Thoracic aorta (tissue), 2 donors: ENCODE results near the gene CLDN9. TPM values are rescaled to one million over a fixed set of nuclear protein-coding genes. Genes with fewer than 3 reads are reported as not detected.
A peak's percentile ranks its signal among the peaks of the same experiment; 100 is the strongest.

ENCODE experiments used
- ATAC-seq: fragments of 150-250 bp; one replicate; pipeline ENCODE4 v1.8.0; 2017; ENCODE audit warnings: low read depth; ENCODE audit not compliant: insufficient number of reproducible peaks, low FRiP score
- DNase-seq: peaks from one replicate; pipeline ENCODE4 v3.0.0-alpha.2; 2020; ENCODE audit warnings: low spot score
- H3K27ac ChIP-seq, 2 donors: fragments of 200-600 bp; sonication (generic); 1 replicate in 1 of 2; 2 replicates in 1 of 2; pipeline ENCODE4 v1.5.1; 2016; ENCODE audit warnings: mild to moderate bottlenecking in 2 of 2, moderate library complexity in 2 of 2
- H3K27me3 ChIP-seq: fragments of 200-600 bp; sonication (generic); replicated peaks from 2 replicates; pipeline ENCODE4 v1.6.0; 2016; ENCODE audit warnings: mild to moderate bottlenecking; ENCODE audit not compliant: insufficient read depth
- H3K36me3 ChIP-seq: fragments of 200-600 bp; sonication (generic); one replicate; pipeline ENCODE4 v1.5.1; 2016
- H3K4me1 ChIP-seq, 2 donors: fragments of 200-600 bp; sonication (generic); 1 replicate in 1 of 2; 2 replicates in 1 of 2; pipeline versions ENCODE4 v1.5.1 to v1.6.0; 2016; ENCODE audit warnings: low read depth in 2 of 2, mild to moderate bottlenecking in 1 of 2; ENCODE audit not compliant: control insufficient read depth in 1 of 2
- H3K4me3 ChIP-seq: fragments of 200-600 bp; sonication (generic); 2 replicates; pipeline ENCODE4 v1.5.1; 2016; ENCODE audit warnings: mild to moderate bottlenecking
- H3K9me3 ChIP-seq: fragments of 200-600 bp; sonication (generic); 2 replicates; pipeline ENCODE4 v1.5.1; 2016
- CTCF ChIP-seq: fragments of 200-600 bp; sonication (generic); IDR thresholded peaks from one replicate; pipeline ENCODE4 v1.5.1; 2019; ENCODE audit warnings: antibody characterized with exemption
- total RNA-seq, 2 donors: library from RNA; depleted of rRNA; stranded (reverse); fragments of >200 nt; gene quantifications; one replicate each; pipeline versions ENCODE4 v1.1.0 to v1.2.3, GENCODE V29; 2016

CLDN9 gene
- total RNA-seq, 2 donors from 2014 or later = 1.5 TPM; not detected in 1

- TF ChIP-seq CTCF = no peak
- Histone ChIP-seq H3K4me1 (peaks cover 0 to 3% of the 10 kb centered on the region in 2 donors), H3K27ac (no peak overlapping the region), H3K9me3 (no peaks in the 10 kb centered on the region), H3K36me3 (no peaks in the 10 kb centered on the region), H3K4me3 (no peak overlapping the region), H3K27me3 (no peaks in the 10 kb centered on the region)
- ATAC-seq (no peak), DNase-seq (no peak)
These were observed 2.2 kb downstream of the CLDN9 start for GRCh38 chr16:3014971-3015370.

DNA sequence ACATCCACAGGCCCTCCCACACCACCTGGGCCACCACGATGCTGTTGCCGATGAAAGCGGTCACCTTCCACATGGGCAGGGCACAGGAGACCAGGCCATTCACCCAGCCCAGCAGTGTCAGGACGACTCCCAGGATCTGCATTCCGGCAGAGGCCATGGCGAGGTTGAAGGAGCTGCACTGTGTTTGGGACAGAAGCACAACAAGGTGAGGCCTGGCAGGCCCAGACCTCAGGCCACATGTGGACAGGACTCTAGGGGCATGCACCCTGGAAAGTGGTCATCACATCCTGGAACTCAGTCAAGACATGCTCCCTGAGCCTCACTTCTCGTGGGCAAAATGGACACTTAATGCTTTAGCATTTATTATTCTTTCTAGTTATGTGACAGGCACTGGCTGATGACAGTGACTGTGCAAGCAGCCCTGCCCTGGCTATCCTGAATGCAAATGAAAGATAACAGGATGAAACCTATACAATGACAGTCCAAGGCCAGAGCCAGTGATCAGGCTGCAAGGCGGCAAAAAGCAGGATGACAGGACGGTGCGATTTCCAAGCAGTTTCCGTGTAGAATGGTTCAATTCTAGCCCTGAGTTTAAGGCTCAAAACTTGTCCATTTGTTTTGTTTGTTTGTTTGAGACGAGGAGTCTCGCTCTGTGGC is 3.3 kb downstream of the CLDN9 start:
- DNase-seq (no peak), ATAC-seq (no peak)
- Histone ChIP-seq H3K4me3 (no peak overlapping the region), H3K27ac (no peak overlapping the region), H3K36me3 (no peaks in the 10 kb centered on the region), H3K4me1 (peaks cover 0 to 3% of the 10 kb centered on the region in 2 donors), H3K27me3 (no peaks in the 10 kb centered on the region), H3K9me3 (no peaks in the 10 kb centered on the region)
- TF ChIP-seq CTCF = no peak

DNA sequence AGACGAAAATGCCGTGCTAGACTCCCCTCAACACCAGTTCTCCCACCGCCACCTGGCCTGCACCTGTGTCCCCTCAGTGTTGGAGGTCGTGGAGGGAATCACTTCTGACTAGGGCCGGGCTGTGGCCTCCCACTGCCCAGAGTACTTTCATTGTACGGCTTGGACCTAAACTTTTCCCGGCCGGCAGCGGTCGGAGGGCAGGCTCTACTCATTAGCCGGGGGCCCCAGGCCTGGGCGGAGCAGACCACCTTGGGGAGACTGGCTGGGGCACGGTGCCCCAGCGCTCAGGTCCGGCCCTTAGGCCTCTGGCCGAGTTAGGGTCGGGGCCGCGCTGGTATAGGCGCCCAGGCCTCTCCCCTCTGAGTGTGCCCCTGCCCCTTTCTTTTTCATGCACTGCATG is 4.6 kb downstream of the CLDN9 start:
- ATAC-seq = no peak
- Histone ChIP-seq H3K27ac (no peak overlapping the region), H3K4me3 (no peak overlapping the region), H3K27me3 (no peaks in the 10 kb centered on the region), H3K9me3 (no peaks in the 10 kb centered on the region), H3K36me3 (no peaks in the 10 kb centered on the region), H3K4me1 (peaks cover 0 to 14% of the 10 kb centered on the region in 2 donors)
- DNase-seq = no peak
- no peak for TF ChIP-seq CTCF

DNA sequence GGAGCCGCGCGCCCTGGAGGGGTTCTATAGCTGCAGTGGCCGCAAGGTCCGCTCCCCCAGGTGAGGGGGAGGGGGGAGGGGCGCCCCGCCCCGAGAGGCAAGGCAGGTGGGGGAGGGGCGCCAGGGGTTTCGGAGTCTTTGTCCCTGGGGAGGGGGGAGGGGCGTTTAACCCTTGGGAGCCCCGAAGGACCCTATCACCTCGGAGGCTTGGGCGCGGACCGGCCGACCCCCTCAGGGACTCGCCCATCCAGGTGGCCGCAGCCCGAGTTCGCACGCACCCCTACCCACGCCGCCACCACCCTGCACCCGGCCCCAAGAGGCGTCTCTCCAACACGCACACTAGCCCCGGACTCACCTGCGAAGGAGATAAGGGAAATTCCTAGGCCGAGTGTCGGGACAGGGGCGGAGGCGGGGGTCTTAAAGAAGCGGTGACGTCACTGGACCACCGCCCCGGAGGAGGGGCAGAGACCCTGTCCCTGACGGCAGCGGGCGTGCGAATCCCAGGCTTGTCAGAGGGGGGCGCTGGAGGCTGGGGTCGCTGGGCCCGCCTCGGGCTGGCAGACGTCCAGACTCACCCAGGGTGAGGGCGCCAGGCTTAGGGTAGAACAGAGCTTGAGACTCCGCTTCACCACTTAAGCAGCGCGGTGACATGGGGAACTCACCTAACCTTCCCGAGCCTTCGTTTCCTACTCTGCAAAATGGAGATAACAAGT is 5.2 kb downstream of the CLDN9 start, which contains the start of gene CLDN6:
Gene CLDN6, minus strand, starts transcription at position 390 of the 713 bp plus-strand sequence. CDS start 2,162 bp downstream, outside the sequence.
- peaks cover 0 to 20% of the 10 kb centered on the region in 2 donors for H3K4me1 ChIP-seq
- no peaks in the 10 kb centered on the region for H3K36me3 ChIP-seq
- TF ChIP-seq CTCF = no peak
- ATAC-seq (no peak), DNase-seq (no peak)
- H3K27me3 ChIP-seq = no peaks in the 10 kb centered on the region
- no peak within 1 kb of the TSS for H3K4me3 ChIP-seq
- H3K27ac ChIP-seq = no peak within 1 kb of the TSS
- H3K9me3 ChIP-seq = no peaks in the 10 kb centered on the region

GRCh38 chr16:3019594-3020246 is 7.0 kb downstream of the CLDN9 start:
- ATAC-seq (no peak), DNase-seq (no peak)
- no peak for TF ChIP-seq CTCF
- H3K36me3 ChIP-seq = no peaks in the 10 kb centered on the region
- H3K4me1 ChIP-seq = peaks cover 0 to 30% of the 10 kb centered on the region in 2 donors
- H3K27ac ChIP-seq = peak overlapping the region; percentile 20 to 100
- H3K27me3 ChIP-seq = no peaks in the 10 kb centered on the region
- no peaks in the 10 kb centered on the region for H3K9me3 ChIP-seq
- peak overlapping the region; percentile 98 for H3K4me3 ChIP-seq
